Mucosa of descending colon (tissue), 3 donors: ENCODE results near the gene SHF. TPM values are rescaled to one million over a fixed set of nuclear protein-coding genes. Genes with fewer than 3 reads are reported as not detected.

ENCODE experiments used
- ATAC-seq: fragments of 200-7000 bp; cut with Tn5 transposase; one replicate; pipeline ENCODE4 v1.9.1; 2020; ENCODE audit warnings: mild to moderate bottlenecking, moderate library complexity
- DNase-seq, 3 donors: peaks; one replicate each; pipeline ENCODE4 v3.0.0-alpha.2; 2020
- H3K36me3 ChIP-seq: fragments of 200-600 bp; one replicate; pipeline ENCODE4 v1.8.0; 2021; ENCODE audit warnings: low read depth, mild to moderate bottlenecking
- H3K4me1 ChIP-seq: fragments of 200-600 bp; one replicate; pipeline ENCODE4 v1.8.0; 2021; ENCODE audit warnings: low read depth, mild to moderate bottlenecking
- H3K4me3 ChIP-seq: fragments of 200-600 bp; one replicate; pipeline ENCODE4 v1.8.0; 2021; ENCODE audit warnings: mild to moderate bottlenecking
- H3K9me3 ChIP-seq: fragments of 200-600 bp; one replicate; pipeline ENCODE4 v1.8.0; 2021; ENCODE audit warnings: mild to moderate bottlenecking
- intact Hi-C, 2 donors: fragments of 100-400 bp; cut with DNase I in 1 of 2; cut with micrococcal nuclease in 1 of 2; formaldehyde crosslinking; loops; one replicate each; pipeline versions ENCODE4 v1.11.0 to v1.11.1; 2022; cut with DNase I, micrococcal nuclease
- total RNA-seq, 3 donors: library from RNA; stranded (reverse); fragmentation: NEBNext Ultra II Directional in 2 of 3; extraction: Animal tissue kit (Norgen Biotek cat#: 25700) in 2 of 3; gene quantifications; one replicate each; pipeline versions ENCODE4 v1.2.1 to v1.2.4, GENCODE V29; 2021 to 2023
- TF ChIP-seq, protein P1 (sequence below): fragments of 200-600 bp; IDR thresholded peaks from one replicate; pipeline ENCODE4 v1.8.0; 2022; ENCODE audit warnings: antibody characterized with exemption, mild to moderate bottlenecking
- donor health status: DM: no; HTN: no; CAD: no; lungs with moderate emphysema.
- donor health status: DM: no; HTN: no; CAD: no.
- donor health status: DM: no; HTN: yes; CAD: no.

SHF gene
- total RNA-seq, 3 donors from 2014 or later: 5.4 to 19.2 (median 14.9) TPM

DNA sequence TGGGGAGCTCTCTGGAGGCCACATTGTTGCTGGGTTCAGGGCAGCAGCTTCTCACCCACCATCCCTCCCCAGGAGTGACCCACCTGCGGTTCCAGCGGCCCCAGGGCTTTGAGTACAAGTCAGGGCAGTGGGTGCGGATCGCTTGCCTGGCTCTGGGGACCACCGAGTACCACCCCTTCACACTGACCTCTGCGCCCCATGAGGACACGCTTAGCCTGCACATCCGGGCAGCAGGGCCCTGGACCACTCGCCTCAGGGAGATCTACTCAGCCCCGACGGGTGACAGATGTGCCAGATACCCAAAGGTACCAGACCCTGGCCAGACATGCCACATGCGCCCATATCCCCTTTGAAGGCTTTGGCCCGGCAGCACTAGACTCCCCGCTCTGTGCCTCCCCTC is 26.1 kb downstream of the SHF start:
- ATAC-seq: no peak
- Histone ChIP-seq H3K4me1 (peaks cover 6% of the 10 kb centered on the region), H3K4me3 (no peak overlapping the region), H3K9me3 (no peaks in the 10 kb centered on the region), H3K36me3 (no peaks in the 10 kb centered on the region)
- TF ChIP-seq, protein P1, sequence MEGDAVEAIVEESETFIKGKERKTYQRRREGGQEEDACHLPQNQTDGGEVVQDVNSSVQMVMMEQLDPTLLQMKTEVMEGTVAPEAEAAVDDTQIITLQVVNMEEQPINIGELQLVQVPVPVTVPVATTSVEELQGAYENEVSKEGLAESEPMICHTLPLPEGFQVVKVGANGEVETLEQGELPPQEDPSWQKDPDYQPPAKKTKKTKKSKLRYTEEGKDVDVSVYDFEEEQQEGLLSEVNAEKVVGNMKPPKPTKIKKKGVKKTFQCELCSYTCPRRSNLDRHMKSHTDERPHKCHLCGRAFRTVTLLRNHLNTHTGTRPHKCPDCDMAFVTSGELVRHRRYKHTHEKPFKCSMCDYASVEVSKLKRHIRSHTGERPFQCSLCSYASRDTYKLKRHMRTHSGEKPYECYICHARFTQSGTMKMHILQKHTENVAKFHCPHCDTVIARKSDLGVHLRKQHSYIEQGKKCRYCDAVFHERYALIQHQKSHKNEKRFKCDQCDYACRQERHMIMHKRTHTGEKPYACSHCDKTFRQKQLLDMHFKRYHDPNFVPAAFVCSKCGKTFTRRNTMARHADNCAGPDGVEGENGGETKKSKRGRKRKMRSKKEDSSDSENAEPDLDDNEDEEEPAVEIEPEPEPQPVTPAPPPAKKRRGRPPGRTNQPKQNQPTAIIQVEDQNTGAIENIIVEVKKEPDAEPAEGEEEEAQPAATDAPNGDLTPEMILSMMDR: no peak
- no peak for DNase-seq
- intact Hi-C loops: loop anchor here in 1 of 2 donors (10.0 kb wide), 1 partner anchor 223 kb away; no protein-coding TSS in a partner anchor

GRCh38 chr15:45157974-45158373 is 29.8 kb downstream of the SHF start:
- Histone ChIP-seq H3K4me3 (no peak overlapping the region), H3K9me3 (no peaks in the 10 kb centered on the region), H3K36me3 (no peaks in the 10 kb centered on the region), H3K4me1 (no peaks in the 10 kb centered on the region)
- no peak for ATAC-seq
- TF ChIP-seq, protein P1: no peak
- no peak for DNase-seq
- intact Hi-C loops: no loop called here

GRCh38 chr15:45156744-45157455 is 30.9 kb downstream of the SHF start:
- DNase-seq: no peak
- intact Hi-C loops: no loop called here
- no peaks in the 10 kb centered on the region for H3K9me3 ChIP-seq
- H3K4me3 ChIP-seq: no peak overlapping the region
- TF ChIP-seq, protein P1: no peak
- H3K4me1 ChIP-seq: no peaks in the 10 kb centered on the region
- ATAC-seq: no peak
- no peaks in the 10 kb centered on the region for H3K36me3 ChIP-seq

DNA sequence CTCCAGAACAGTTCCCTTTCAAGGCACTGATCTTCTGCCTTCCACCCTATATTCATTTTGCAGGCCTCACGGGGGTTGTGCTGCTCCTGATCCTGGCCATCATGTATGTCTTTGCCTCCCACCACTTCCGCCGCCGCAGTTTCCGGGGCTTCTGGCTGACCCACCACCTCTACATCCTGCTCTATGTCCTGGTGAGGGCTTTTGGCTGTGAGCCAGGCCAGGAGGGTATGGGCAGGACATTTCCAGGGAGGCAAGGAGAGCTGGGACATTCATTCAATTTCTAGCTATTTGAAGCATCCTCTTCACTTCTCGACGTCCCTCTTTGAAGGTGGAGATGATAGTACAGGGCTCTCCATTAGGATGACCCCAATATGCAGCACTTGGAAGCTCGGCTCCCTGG is 32.0 kb downstream of the SHF start:
- DNase-seq (no peak), ATAC-seq (no peak)
- Histone ChIP-seq H3K4me3 (no peak overlapping the region), H3K4me1 (no peaks in the 10 kb centered on the region), H3K36me3 (no peaks in the 10 kb centered on the region), H3K9me3 (no peaks in the 10 kb centered on the region)
- TF ChIP-seq, protein P1: no peak
- intact Hi-C loops: no loop called here

DNA sequence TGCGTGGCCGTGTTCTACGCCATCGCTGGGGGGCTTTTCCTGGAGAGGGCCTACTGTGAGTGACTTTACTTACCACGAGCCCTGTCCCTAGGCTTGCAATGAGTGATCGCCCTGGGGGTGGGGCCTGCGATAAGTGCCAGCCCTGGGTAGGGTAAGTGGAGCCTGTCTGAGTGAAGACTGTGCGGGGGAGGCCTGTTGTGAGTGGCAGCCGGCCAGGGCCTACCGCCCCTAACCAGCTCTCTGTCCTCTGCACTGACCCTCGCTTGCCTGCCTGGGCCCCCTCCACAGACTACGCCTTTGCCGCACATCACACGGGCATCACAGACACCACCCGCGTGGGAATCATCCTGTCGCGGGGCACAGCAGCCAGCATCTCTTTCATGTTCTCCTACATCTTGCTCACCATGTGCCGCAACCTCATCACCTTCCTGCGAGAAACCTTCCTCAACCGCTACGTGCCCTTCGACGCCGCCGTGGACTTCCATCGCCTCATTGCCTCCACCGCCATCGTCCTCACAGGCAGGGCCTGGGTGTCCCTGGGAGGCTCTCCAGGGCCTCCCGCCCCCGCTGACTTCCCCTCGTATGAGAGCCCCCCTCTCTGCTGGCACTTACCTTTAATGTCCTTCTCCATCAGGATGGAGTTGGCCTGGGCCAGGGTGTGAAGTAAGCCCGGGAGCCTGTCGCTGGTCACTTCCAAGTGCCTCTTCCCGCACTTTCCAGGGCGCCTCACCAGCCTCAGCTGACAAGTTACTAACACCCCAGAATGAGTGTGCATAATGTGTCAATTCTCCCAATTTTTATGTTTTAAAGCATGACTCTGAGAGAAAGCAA is 35.6 kb downstream of the SHF start:
- ATAC-seq: no peak
- H3K36me3 ChIP-seq: no peaks in the 10 kb centered on the region

More for the DNA sequence above, 35.6 kb downstream of the SHF start:
- no peak overlapping the region for H3K4me3 ChIP-seq
- intact Hi-C loops: no loop called here
- DNase-seq: no peak
- TF ChIP-seq, protein P1: no peak
- H3K9me3 ChIP-seq: no peaks in the 10 kb centered on the region
- no peaks in the 10 kb centered on the region for H3K4me1 ChIP-seq
